Cardiac muscle cell (in vitro differentiated cells and primary cell): ENCODE measurements around the gene ZC2HC1C. TPM values are rescaled to one million over a fixed set of nuclear protein-coding genes. Genes with fewer than 3 reads are reported as not detected.

ENCODE experiments used
- DNase-seq, 2 donors: peaks; one replicate each; pipeline versions ENCODE4 v3.0.0 to v3.0.0-alpha.2; 2010 to 2017; ENCODE audit warnings: low read depth in 1 of 2, low spot score in 1 of 2
- H3K27ac ChIP-seq: fragments of 200-600 bp; sonication (generic); 2 replicates; pipeline ENCODE4 v1.5.1; 2016
- H3K27me3 ChIP-seq: fragments of 200-600 bp; sonication (generic); 2 replicates; pipeline ENCODE4 v1.6.0; 2016; ENCODE audit warnings: control low read depth
- H3K36me3 ChIP-seq: fragments of 200-600 bp; sonication (generic); 2 replicates; pipeline ENCODE4 v1.5.1; 2016; ENCODE audit warnings: control low read depth
- H3K4me1 ChIP-seq: fragments of 200-600 bp; sonication (generic); 2 replicates; pipeline ENCODE4 v1.8.1; 2017; ENCODE audit warnings: low read depth, mild to moderate bottlenecking, mixed run types
- H3K4me3 ChIP-seq: fragments of 200-600 bp; sonication (generic); 2 replicates; pipeline ENCODE4 v1.5.1; 2016; ENCODE audit warnings: mild to moderate bottlenecking
- H3K9me3 ChIP-seq: fragments of 200-600 bp; sonication (generic); 2 replicates; pipeline ENCODE4 v1.5.1; 2017; ENCODE audit warnings: low read depth, mild to moderate bottlenecking, control low read depth
- polyA plus RNA-seq: library from polyadenylated mRNA; unstranded; fragments of >200 nt; fragmentation: Nextera tagmentation; extraction: Ambion mirVana; gene quantifications from 2 replicates; pipeline ENCODE4 v1.2.1, GENCODE V29; 2016
- total RNA-seq: library from RNA; depleted of rRNA; stranded (reverse); fragments of >200 nt; gene quantifications from 2 replicates; pipeline ENCODE4 v1.2.3, GENCODE V29; 2016
- TF ChIP-seq, protein P1 (sequence below): IDR thresholded peaks from 2 replicates; pipeline ENCODE4 v1.5.1; 2012; ENCODE audit warnings: low read depth, mild to moderate bottlenecking, low read length

The ZC2HC1C gene
- total and polyA plus RNA-seq, 2 experiments from 2014 or later = 7.7 to 8.2 TPM

DNA sequence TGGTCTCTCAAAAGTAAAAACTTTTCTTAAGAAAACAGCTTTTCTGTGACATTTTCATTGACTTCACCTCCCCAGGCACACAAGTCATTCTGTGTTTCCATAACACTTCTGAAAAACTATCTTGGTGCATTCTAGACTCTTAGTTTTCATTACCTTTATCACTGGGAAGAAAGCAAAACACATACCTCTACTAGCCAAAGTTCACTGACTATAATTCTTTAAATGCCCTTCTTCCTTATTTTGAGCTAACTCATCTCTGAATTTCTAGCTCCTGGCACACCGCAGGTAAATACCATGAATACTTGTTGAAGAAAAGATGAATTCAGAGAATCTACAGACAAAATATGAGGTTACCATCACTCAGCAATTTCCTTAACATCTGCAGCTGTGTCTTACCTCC is 39.3 kb upstream of the ZC2HC1C start:
- Histone ChIP-seq H3K9me3 (no peaks in the 10 kb centered on the region), H3K4me1 (no peaks in the 10 kb centered on the region), H3K36me3 (peaks cover 37% of the 10 kb centered on the region), H3K27me3 (no peaks in the 10 kb centered on the region), H3K27ac (no peak overlapping the region), H3K4me3 (no peak overlapping the region)
- TF ChIP-seq, protein P1, sequence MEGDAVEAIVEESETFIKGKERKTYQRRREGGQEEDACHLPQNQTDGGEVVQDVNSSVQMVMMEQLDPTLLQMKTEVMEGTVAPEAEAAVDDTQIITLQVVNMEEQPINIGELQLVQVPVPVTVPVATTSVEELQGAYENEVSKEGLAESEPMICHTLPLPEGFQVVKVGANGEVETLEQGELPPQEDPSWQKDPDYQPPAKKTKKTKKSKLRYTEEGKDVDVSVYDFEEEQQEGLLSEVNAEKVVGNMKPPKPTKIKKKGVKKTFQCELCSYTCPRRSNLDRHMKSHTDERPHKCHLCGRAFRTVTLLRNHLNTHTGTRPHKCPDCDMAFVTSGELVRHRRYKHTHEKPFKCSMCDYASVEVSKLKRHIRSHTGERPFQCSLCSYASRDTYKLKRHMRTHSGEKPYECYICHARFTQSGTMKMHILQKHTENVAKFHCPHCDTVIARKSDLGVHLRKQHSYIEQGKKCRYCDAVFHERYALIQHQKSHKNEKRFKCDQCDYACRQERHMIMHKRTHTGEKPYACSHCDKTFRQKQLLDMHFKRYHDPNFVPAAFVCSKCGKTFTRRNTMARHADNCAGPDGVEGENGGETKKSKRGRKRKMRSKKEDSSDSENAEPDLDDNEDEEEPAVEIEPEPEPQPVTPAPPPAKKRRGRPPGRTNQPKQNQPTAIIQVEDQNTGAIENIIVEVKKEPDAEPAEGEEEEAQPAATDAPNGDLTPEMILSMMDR = no peak
- DNase-seq = no peak

DNA sequence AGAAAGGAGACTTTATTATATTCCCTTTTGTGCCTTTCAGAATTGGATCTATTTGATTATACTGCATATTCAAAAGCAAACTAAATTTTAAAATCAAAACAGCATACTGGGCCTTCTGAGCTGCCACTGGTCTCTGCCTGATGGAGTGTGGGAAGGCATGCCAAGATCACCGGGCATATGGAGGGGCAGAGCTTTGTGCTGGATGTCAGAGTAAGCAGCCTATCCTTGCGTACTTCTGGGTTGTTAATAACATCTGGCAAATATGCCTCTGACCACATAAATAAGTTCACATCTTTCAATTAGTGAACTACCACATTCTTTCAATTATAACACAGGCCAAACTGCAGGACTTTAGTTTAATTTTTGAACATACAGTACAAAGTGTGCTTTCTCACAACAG is 36.5 kb upstream of the ZC2HC1C start:
- Histone ChIP-seq H3K4me1 (no peaks in the 10 kb centered on the region), H3K9me3 (no peaks in the 10 kb centered on the region), H3K36me3 (peaks cover 37% of the 10 kb centered on the region), H3K4me3 (no peak overlapping the region), H3K27ac (no peak overlapping the region), H3K27me3 (no peaks in the 10 kb centered on the region)
- DNase-seq = no peak
- TF ChIP-seq, protein P1 = no peak

DNA sequence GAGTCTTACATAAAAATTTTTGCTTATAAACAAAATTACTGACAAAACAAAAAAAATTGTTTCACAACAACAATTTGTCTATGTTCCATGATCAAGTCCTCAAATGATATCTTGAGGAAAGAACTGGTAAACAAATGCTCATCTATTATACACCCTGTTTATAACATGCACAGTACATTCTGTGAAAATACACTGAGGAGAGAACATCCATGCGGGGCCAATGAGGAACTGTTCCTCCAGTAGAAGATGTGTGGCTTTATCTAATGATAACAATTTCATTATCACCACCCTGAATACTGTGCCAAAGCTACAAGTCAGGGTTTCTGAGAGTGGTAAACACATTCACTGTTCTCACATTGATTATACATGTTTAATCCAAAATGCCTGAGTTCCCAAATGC is 28.9 kb upstream of the ZC2HC1C start:
- no peak for DNase-seq
- Histone ChIP-seq H3K36me3 (peaks cover 8% of the 10 kb centered on the region), H3K27ac (no peak overlapping the region), H3K4me1 (no peaks in the 10 kb centered on the region), H3K27me3 (no peaks in the 10 kb centered on the region), H3K4me3 (no peak overlapping the region), H3K9me3 (no peaks in the 10 kb centered on the region)
- TF ChIP-seq, protein P1 = no peak

- TF ChIP-seq, protein P1 = no peak
- DNase-seq = no peak
- no peaks in the 10 kb centered on the region for H3K4me1 ChIP-seq
- H3K27me3 ChIP-seq = no peaks in the 10 kb centered on the region
- H3K4me3 ChIP-seq = no peak overlapping the region
- H3K9me3 ChIP-seq = no peaks in the 10 kb centered on the region
- peaks cover 8% of the 10 kb centered on the region for H3K36me3 ChIP-seq
- H3K27ac ChIP-seq = no peak overlapping the region
Observed at GRCh38 chr14:75040959-75041358, 28.5 kb upstream of the ZC2HC1C start.

- Histone ChIP-seq H3K4me3 (no peak overlapping the region), H3K27ac (no peak overlapping the region), H3K36me3 (peaks cover 8% of the 10 kb centered on the region), H3K4me1 (no peaks in the 10 kb centered on the region), H3K27me3 (no peaks in the 10 kb centered on the region), H3K9me3 (no peaks in the 10 kb centered on the region)
- no peak for DNase-seq
- TF ChIP-seq, protein P1 = no peak
Observed at GRCh38 chr14:75041613-75042012, 27.8 kb upstream of the ZC2HC1C start.

GRCh38 chr14:75042035-75042434 is 27.4 kb upstream of the ZC2HC1C start:
- TF ChIP-seq, protein P1 = no peak
- no peaks in the 10 kb centered on the region for H3K9me3 ChIP-seq
- H3K4me1 ChIP-seq = no peaks in the 10 kb centered on the region
- no peak for DNase-seq
- H3K4me3 ChIP-seq = no peak overlapping the region
- no peaks in the 10 kb centered on the region for H3K27me3 ChIP-seq
- H3K27ac ChIP-seq = no peak overlapping the region
- peaks cover 8% of the 10 kb centered on the region for H3K36me3 ChIP-seq
